HS-5 (cell line): ENCODE measurements around the gene CPNE6.
"Not testable (repeated sequence)": the region's sequence is repeated elsewhere in the genome, so short reads cannot be mapped to it uniquely, and the experiment has no call there.

Source experiments
- DNase-seq: peaks from one replicate; pipeline ENCODE4 v3.0.0-alpha.2; 2012; ENCODE audit warnings: low read depth

Gene CPNE6

DNA sequence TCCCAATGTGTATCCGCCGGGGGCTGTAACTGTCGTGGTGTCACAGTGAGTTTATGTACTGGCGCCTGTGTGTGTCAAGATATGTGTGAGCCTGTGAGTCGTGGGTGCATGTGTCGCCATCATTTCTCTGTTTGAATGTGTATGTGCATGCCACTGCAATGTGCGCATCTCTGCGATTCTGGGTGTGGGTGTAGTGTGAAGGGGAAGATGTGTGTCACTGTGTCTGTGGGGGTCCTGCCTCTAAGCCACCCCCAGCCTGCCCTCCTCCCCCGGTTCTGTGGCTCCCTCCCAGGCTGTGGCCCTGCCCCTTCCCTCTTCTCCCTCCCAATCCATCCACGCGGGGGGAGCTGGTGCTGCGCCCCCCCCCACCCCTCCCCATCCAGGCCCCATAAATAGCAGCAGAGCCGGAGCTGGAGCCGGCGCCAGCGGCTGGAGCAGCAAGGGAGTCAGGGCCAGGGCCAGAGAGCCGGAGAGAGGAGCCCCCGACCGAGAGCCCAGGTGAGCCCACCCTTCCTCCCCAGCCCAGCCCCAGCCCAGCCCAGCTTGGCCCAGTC lies at the start of gene CPNE6:
CPNE6 (plus strand) TSS at position 419 of the 554 bp plus-strand sequence. CDS start 1,375 bp downstream, outside the sequence.
- DNase-seq = no peak

GRCh38 chr14:24024939-24025418 lies 46.4 kb upstream of the CPNE6 start:
- DNase-seq = not testable (repeated sequence)

- DNase-seq = not testable (repeated sequence)
These were observed 41.7 kb upstream of the CPNE6 start for GRCh38 chr14:24029687-24030086.

DNA sequence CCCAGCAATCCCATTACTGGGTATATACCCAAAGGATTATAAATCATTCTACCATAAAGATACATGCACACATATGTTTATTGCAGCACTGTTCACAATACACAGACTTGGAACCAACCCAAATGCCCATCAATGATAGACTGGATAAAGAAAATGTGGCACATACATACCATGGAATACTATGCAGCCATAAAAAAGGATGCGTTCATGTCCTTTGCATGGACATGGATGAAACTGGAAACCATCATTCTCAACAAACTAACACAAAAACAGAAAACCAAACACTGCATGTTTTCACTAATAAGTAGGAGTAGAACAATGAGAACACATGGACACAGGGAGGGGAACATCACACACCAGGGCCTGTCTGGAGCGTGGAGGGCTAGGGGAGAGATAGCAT lies 40.0 kb upstream of the CPNE6 start:
- not testable (repeated sequence) for DNase-seq

- peak; percentile 30 for DNase-seq
These were observed 38.5 kb upstream of the CPNE6 start for GRCh38 chr14:24032727-24033418.

- DNase-seq = not testable (repeated sequence)
These were observed 35.6 kb upstream of the CPNE6 start for GRCh38 chr14:24035769-24036168.

GRCh38 chr14:24036169-24036962 lies 35.0 kb upstream of the CPNE6 start:
- peak; percentile 45 for DNase-seq

- DNase-seq = not testable (repeated sequence)
These were observed 34.3 kb upstream of the CPNE6 start for GRCh38 chr14:24036963-24037657.

GRCh38 chr14:24037658-24038037 lies 33.7 kb upstream of the CPNE6 start:
- DNase-seq = no peak

DNA sequence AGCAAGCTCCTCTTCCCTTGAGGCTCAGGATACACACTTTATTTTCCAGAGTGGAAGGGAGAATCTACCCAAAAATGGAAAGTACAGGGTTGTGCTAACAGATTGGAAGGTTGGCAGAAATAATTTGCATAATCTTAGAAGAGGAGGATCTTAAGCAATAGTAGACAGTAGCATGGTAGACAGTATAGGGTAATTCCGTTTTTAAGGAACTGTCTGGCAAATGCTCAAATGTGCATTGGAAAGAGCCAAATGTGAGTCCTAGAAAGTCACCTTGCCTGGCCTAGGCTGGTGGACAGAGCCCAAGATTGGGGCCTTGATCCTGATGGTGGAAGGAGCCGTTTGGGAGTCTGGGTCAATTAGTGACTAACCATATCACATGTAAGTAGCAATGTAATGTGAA lies 32.7 kb upstream of the CPNE6 start:
- no peak for DNase-seq

- no peak for DNase-seq
These were observed 30.7 kb upstream of the CPNE6 start for GRCh38 chr14:24040692-24041091.

- DNase-seq = no peak
These were observed 28.6 kb upstream of the CPNE6 start for GRCh38 chr14:24042746-24043145.

DNA sequence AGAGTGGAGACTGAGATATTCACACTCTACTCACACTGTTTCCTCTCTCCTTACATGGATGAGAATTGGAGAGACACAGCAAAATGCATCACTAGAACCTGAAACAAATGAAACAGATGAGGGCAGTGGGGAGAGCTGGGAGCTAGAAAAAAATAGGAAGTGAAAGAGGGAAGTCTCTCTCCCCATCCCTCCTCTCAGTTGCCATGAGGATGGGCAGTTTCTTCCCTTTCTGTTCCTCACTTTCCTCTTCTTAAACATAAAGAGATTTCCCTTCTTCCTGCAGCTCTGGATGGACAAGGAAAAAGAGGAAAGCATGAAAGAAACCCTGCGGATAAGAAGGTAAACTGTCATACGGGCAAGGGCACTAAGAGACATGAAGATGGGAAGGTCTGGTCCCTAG lies 22.4 kb upstream of the CPNE6 start:
- DNase-seq = not testable (repeated sequence)

GRCh38 chr14:24050753-24051152 lies 20.6 kb upstream of the CPNE6 start:
- not testable (repeated sequence) for DNase-seq

GRCh38 chr14:24051176-24051788 lies 20.1 kb upstream of the CPNE6 start:
- no peak for DNase-seq

- DNase-seq = no peak
These were observed 19.3 kb upstream of the CPNE6 start, which contains the start of gene CARMIL3 for GRCh38 chr14:24051789-24052655. TSS of gene CARMIL3 (plus strand) at chr14:24052009. CDS start at chr14:24052154, 145 bp downstream.

GRCh38 chr14:24052656-24053547 lies 18.5 kb upstream of the CPNE6 start:
- DNase-seq = no peak

GRCh38 chr14:24053548-24054323 lies 17.6 kb upstream of the CPNE6 start:
- DNase-seq = no peak

DNA sequence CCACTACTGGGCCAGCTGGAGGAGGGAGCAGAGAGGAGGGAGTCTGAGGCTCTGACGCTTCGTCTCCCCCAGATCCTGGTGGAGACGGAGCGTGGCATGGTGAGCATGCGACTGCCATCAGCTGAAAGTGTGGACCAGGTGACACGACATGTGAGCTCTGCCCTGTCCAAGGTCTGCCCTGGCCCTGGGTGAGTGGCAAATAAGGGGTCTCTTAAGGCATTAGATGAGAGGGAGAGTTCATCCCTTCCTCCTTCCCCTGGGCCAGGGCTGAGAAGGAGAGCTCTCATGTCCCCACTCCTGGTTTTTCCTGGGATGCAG lies 17.1 kb upstream of the CPNE6 start:
- DNase-seq = no peak
